ENCODE measurements around the gene CFAP92. TPM values are rescaled to one million over a fixed set of nuclear protein-coding genes. Genes with fewer than 3 reads are reported as not detected.
"Not testable (repeated sequence)": the region's sequence is repeated elsewhere in the genome, so short reads cannot be mapped to it uniquely, and the experiment has no call there.

CFAP92 gene
- total and polyA plus RNA-seq, 2 donors (not counting 3 experiments of a cell fraction or from before 2014, with no cell fraction given): 0.04 to 0.62 TPM

DNA sequence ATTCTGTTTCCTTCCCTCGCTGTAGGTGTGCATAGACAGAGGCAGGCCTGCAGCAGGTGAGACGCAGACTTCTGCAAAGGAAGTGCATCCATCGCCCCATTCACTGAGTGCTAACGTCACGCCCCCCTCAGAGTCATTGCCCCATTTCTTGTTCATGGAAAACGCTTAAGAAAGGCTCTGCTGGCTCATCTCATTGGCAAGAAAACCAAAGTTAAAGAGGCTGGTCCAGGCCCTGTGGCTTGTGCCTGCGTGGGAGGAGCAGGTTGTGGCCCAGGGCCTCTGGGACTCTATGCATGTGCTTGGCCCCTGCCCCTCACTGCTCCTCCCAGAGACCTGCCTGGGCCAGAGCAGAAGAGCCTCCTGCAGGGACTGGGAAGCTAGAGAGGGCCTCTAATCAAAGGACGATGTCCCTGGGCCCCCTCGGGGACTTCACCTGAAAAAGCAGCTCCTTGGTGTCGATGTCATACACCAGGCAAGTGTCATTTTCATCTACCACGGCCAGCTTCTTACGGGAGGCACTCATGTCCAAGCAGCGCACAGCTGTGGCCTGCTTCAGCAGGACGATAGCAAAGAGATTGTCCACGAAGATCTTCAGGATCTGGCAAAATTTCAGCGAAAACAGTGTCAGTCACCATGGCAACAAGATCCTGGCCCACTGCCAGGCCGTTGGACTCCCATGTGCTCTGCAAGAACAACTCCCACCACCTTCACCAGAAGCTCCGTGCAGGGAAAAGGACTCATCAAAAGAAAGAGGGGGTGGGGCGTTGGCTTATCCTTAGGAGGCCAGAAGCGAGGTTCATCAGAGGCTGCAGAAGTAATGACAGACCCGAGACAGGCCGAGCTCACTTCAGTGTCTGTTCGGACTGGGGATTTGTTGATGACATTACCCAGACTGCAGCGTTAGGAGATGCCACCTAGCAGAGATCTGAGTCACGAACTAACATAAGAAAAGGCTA, 128.7 kb downstream of the CFAP92 start:
- DNase-seq (ENCODE audit: low read depth, low spot score); H3K36me3 ChIP-seq (ENCODE audit: control insufficient read depth in 2 of 2, extremely low read depth in 1 of 2, insufficient read depth in 2 of 2, low read length in 2 of 2); H4K20me1 ChIP-seq (replicated peaks; ENCODE audit: control insufficient read depth, extremely low read depth, insufficient read depth, low read length); H3K27ac ChIP-seq (ENCODE audit: insufficient read depth, low read depth, low read length); H3K9me3 ChIP-seq (replicated peaks; ENCODE audit: control insufficient read depth, insufficient read depth, low read length); H3K9me1 ChIP-seq (replicated peaks; ENCODE audit: control insufficient read depth, extremely low read depth, insufficient read depth, low read length); POLR2A ChIA-PET; H3K4me1 ChIP-seq (ENCODE audit: control insufficient read depth, extremely low read depth, insufficient read depth, low read length); intact Hi-C loops (cut with micrococcal nuclease); H3K27me3 ChIP-seq (ENCODE audit: control insufficient read depth in 2 of 2, insufficient read depth in 2 of 2, low read length in 2 of 2); H3K79me2 ChIP-seq (ENCODE audit: control insufficient read depth, insufficient read depth, low read length); BruUV-seq (replicated peaks); H3K4me3 ChIP-seq (replicated peaks in 1 of 3; ENCODE audit: insufficient read depth in 1 of 3, low read depth in 1 of 3, low read length in 3 of 3); dilution Hi-C loops (cut with MboI; ENCODE audit: extremely low pct_ligation_motif_present, low sequenced_read_pairs); H2AFZ ChIP-seq (ENCODE audit: low read depth, low read length); H3K9ac ChIP-seq (replicated peaks; ENCODE audit: extremely low read depth, insufficient read depth, low read length); H3K4me2 ChIP-seq (ENCODE audit: insufficient read depth, low read length): not testable (repeated sequence)
- CTCF ChIA-PET: interaction anchor here (1.3 to 1.6 kb wide), 3 partner anchors 10 to 185 kb away, joined by 3 to 4 read pairs (median 3); no protein-coding TSS in a partner anchor
- FAIRE-seq: peak; percentile 40

GRCh38 chr3:128864351-128864811, 129.5 kb downstream of the CFAP92 start:
- POLR2A ChIA-PET: no interaction called here
- intact Hi-C loops (cut with micrococcal nuclease): no loop called here
- dilution Hi-C loops (cut with MboI; ENCODE audit: extremely low pct_ligation_motif_present, low sequenced_read_pairs): no loop called here
- H4K20me1 ChIP-seq (replicated peaks; ENCODE audit: control insufficient read depth, extremely low read depth, insufficient read depth, low read length): no peaks in the 10 kb centered on the region
- CTCF ChIA-PET: interaction anchor here (1.3 to 1.6 kb wide), 2 partner anchors 19 to 184 kb away, joined by 3 to 4 read pairs; no protein-coding TSS in a partner anchor
- TF ChIP-seq JUN (IDR thresholded peaks at IDR 0.05; ENCODE audit: borderline replicate concordance, insufficient read depth, insufficient read length, low read depth) (no peak), GATA2 (IDR thresholded peaks at IDR 0.05; ENCODE audit: insufficient read depth, insufficient read length, low read depth, low read length) (no peak), FOS (IDR thresholded peaks at IDR 0.05; ENCODE audit: borderline replicate concordance, insufficient read depth, low read length) (no peak)
- TF ChIP-seq, protein P1, sequence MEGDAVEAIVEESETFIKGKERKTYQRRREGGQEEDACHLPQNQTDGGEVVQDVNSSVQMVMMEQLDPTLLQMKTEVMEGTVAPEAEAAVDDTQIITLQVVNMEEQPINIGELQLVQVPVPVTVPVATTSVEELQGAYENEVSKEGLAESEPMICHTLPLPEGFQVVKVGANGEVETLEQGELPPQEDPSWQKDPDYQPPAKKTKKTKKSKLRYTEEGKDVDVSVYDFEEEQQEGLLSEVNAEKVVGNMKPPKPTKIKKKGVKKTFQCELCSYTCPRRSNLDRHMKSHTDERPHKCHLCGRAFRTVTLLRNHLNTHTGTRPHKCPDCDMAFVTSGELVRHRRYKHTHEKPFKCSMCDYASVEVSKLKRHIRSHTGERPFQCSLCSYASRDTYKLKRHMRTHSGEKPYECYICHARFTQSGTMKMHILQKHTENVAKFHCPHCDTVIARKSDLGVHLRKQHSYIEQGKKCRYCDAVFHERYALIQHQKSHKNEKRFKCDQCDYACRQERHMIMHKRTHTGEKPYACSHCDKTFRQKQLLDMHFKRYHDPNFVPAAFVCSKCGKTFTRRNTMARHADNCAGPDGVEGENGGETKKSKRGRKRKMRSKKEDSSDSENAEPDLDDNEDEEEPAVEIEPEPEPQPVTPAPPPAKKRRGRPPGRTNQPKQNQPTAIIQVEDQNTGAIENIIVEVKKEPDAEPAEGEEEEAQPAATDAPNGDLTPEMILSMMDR (IDR thresholded peaks at IDR 0.05; ENCODE audit: extremely low read depth in 1 of 2, insufficient read depth in 1 of 2, low read depth in 1 of 2, low read length in 2 of 2): no peak
- TF ChIP-seq, protein P2, sequence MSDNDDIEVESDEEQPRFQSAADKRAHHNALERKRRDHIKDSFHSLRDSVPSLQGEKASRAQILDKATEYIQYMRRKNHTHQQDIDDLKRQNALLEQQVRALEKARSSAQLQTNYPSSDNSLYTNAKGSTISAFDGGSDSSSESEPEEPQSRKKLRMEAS (IDR thresholded peaks at IDR 0.05; ENCODE audit: insufficient read depth, insufficient read length): no peak
- H3K4me2 ChIP-seq (ENCODE audit: insufficient read depth, low read length): no peak overlapping the region
- DNase-seq (ENCODE audit: low read depth, low spot score) (no peak), FAIRE-seq (no peak)
- no peaks in the 10 kb centered on the region for H3K4me1 ChIP-seq (ENCODE audit: control insufficient read depth, extremely low read depth, insufficient read depth, low read length)
- no peaks in the 10 kb centered on the region for H3K27me3 ChIP-seq (ENCODE audit: control insufficient read depth in 2 of 2, insufficient read depth in 2 of 2, low read length in 2 of 2)
- H3K9me1 ChIP-seq (replicated peaks; ENCODE audit: control insufficient read depth, extremely low read depth, insufficient read depth, low read length): no peaks in the 10 kb centered on the region
- H2AFZ ChIP-seq (ENCODE audit: low read depth, low read length): no peak overlapping the region
- no peak overlapping the region for H3K27ac ChIP-seq (ENCODE audit: insufficient read depth, low read depth, low read length)
- H3K36me3 ChIP-seq (ENCODE audit: control insufficient read depth in 2 of 2, extremely low read depth in 1 of 2, insufficient read depth in 2 of 2, low read length in 2 of 2): no peaks in the 10 kb centered on the region
- H3K79me2 ChIP-seq (ENCODE audit: control insufficient read depth, insufficient read depth, low read length): no peaks in the 10 kb centered on the region
- BruUV-seq (replicated peaks): no TSS peak
- H3K4me3 ChIP-seq (replicated peaks in 1 of 3; ENCODE audit: insufficient read depth in 1 of 3, low read depth in 1 of 3, low read length in 3 of 3): no peak overlapping the region
- H3K9ac ChIP-seq (replicated peaks; ENCODE audit: extremely low read depth, insufficient read depth, low read length): no peak overlapping the region
- peaks cover 2% of the 10 kb centered on the region for H3K9me3 ChIP-seq (replicated peaks; ENCODE audit: control insufficient read depth, insufficient read depth, low read length)
